ENCODE measurements around the gene CERS5.

CERS5 gene

GRCh38 chr12:50117057-50117622, 50.0 kb downstream of the CERS5 start:
- peaks cover 17% of the 10 kb centered on the region for H3K36me3 ChIP-seq (ENCODE audit: control insufficient read depth, insufficient read depth, low read length)
- no peak overlapping the region for H3K9ac ChIP-seq (ENCODE audit: low read length)
- H3K27ac ChIP-seq (ENCODE audit: low read depth, low read length), result peak overlapping the region; percentile 8
- H3K4me3 ChIP-seq (ENCODE audit: low read length), result peak overlapping the region; percentile 27
- no peaks in the 10 kb centered on the region for H3K27me3 ChIP-seq (ENCODE audit: control insufficient read depth, insufficient read depth, low read length)
- peaks cover 8% of the 10 kb centered on the region for H3K4me1 ChIP-seq (ENCODE audit: control insufficient read depth, insufficient read depth, low read length)

- peak overlapping the region; percentile 95 for H3K27ac ChIP-seq (ENCODE audit: low read depth, low read length)
- H3K4me1 ChIP-seq (ENCODE audit: control insufficient read depth, insufficient read depth, low read length), result peaks cover 8% of the 10 kb centered on the region
- peak overlapping the region; percentile 94 for H3K4me3 ChIP-seq (ENCODE audit: low read length)
- H3K9ac ChIP-seq (ENCODE audit: low read length), result peak overlapping the region; percentile 89
- H3K27me3 ChIP-seq (ENCODE audit: control insufficient read depth, insufficient read depth, low read length), result no peaks in the 10 kb centered on the region
- peaks cover 2% of the 10 kb centered on the region for H3K36me3 ChIP-seq (ENCODE audit: control insufficient read depth, insufficient read depth, low read length)
Measured at GRCh38 chr12:50112456-50113218, 54.5 kb downstream of the CERS5 start.

- Histone ChIP-seq H3K27me3 (ENCODE audit: control insufficient read depth, insufficient read depth, low read length) (no peaks in the 10 kb centered on the region), H3K27ac (ENCODE audit: low read depth, low read length) (peak within 1 kb of the TSS; percentile 95), H3K9ac (ENCODE audit: low read length) (peak within 1 kb of the TSS; percentile 89), H3K4me1 (ENCODE audit: control insufficient read depth, insufficient read depth, low read length) (peaks cover 6% of the 10 kb centered on the region), H3K36me3 (ENCODE audit: control insufficient read depth, insufficient read depth, low read length) (no peaks in the 10 kb centered on the region), H3K4me3 (ENCODE audit: low read length) (peak within 1 kb of the TSS; percentile 94)
Measured at GRCh38 chr12:50111693-50112455, 55.3 kb downstream of the CERS5 start, which contains the start of gene COX14. COX14 (plus strand) TSS chr12:50112236; CDS start chr12:50120044, 7,808 bp downstream.

GRCh38 chr12:50111395-50111692, 55.8 kb downstream of the CERS5 start:
- no peak overlapping the region for H3K9ac ChIP-seq (ENCODE audit: low read length)
- peak overlapping the region; percentile 42 for H3K27ac ChIP-seq (ENCODE audit: low read depth, low read length)
- peak overlapping the region; percentile 57 for H3K4me3 ChIP-seq (ENCODE audit: low read length)
- peaks cover 4% of the 10 kb centered on the region for H3K4me1 ChIP-seq (ENCODE audit: control insufficient read depth, insufficient read depth, low read length)
- H3K36me3 ChIP-seq (ENCODE audit: control insufficient read depth, insufficient read depth, low read length), result no peaks in the 10 kb centered on the region
- H3K27me3 ChIP-seq (ENCODE audit: control insufficient read depth, insufficient read depth, low read length), result no peaks in the 10 kb centered on the region

GRCh38 chr12:50110762-50111351, 56.3 kb downstream of the CERS5 start:
- Histone ChIP-seq H3K4me3 (ENCODE audit: low read length) (peak overlapping the region; percentile 35), H3K4me1 (ENCODE audit: control insufficient read depth, insufficient read depth, low read length) (peaks cover 4% of the 10 kb centered on the region), H3K36me3 (ENCODE audit: control insufficient read depth, insufficient read depth, low read length) (no peaks in the 10 kb centered on the region), H3K27ac (ENCODE audit: low read depth, low read length) (peak overlapping the region; percentile 41), H3K9ac (ENCODE audit: low read length) (no peak overlapping the region), H3K27me3 (ENCODE audit: control insufficient read depth, insufficient read depth, low read length) (no peaks in the 10 kb centered on the region)

GRCh38 chr12:50110127-50110761, 56.9 kb downstream of the CERS5 start:
- Histone ChIP-seq H3K36me3 (ENCODE audit: control insufficient read depth, insufficient read depth, low read length) (no peaks in the 10 kb centered on the region), H3K27me3 (ENCODE audit: control insufficient read depth, insufficient read depth, low read length) (no peaks in the 10 kb centered on the region), H3K4me1 (ENCODE audit: control insufficient read depth, insufficient read depth, low read length) (peaks cover 4% of the 10 kb centered on the region), H3K9ac (ENCODE audit: low read length) (no peak overlapping the region), H3K4me3 (ENCODE audit: low read length) (peak overlapping the region; percentile 35), H3K27ac (ENCODE audit: low read depth, low read length) (peak overlapping the region; percentile 41)

GRCh38 chr12:50109319-50109718, 57.9 kb downstream of the CERS5 start:
- no peak overlapping the region for H3K27ac ChIP-seq (ENCODE audit: low read depth, low read length)
- H3K9ac ChIP-seq (ENCODE audit: low read length), result no peak overlapping the region
- H3K27me3 ChIP-seq (ENCODE audit: control insufficient read depth, insufficient read depth, low read length), result no peaks in the 10 kb centered on the region
- no peaks in the 10 kb centered on the region for H3K36me3 ChIP-seq (ENCODE audit: control insufficient read depth, insufficient read depth, low read length)
- H3K4me1 ChIP-seq (ENCODE audit: control insufficient read depth, insufficient read depth, low read length), result peaks cover 4% of the 10 kb centered on the region
- H3K4me3 ChIP-seq (ENCODE audit: low read length), result no peak overlapping the region

- Histone ChIP-seq H3K4me3 (ENCODE audit: low read length) (no peak overlapping the region), H3K27me3 (ENCODE audit: control insufficient read depth, insufficient read depth, low read length) (no peaks in the 10 kb centered on the region), H3K4me1 (ENCODE audit: control insufficient read depth, insufficient read depth, low read length) (peaks cover 3% of the 10 kb centered on the region), H3K27ac (ENCODE audit: low read depth, low read length) (no peak overlapping the region), H3K36me3 (ENCODE audit: control insufficient read depth, insufficient read depth, low read length) (no peaks in the 10 kb centered on the region), H3K9ac (ENCODE audit: low read length) (no peak overlapping the region)
Measured at GRCh38 chr12:50107416-50108268, 59.5 kb downstream of the CERS5 start.

GRCh38 chr12:50106907-50107306, 60.3 kb downstream of the CERS5 start:
- H3K4me1 ChIP-seq (ENCODE audit: control insufficient read depth, insufficient read depth, low read length), result peaks cover 3% of the 10 kb centered on the region
- H3K36me3 ChIP-seq (ENCODE audit: control insufficient read depth, insufficient read depth, low read length), result no peaks in the 10 kb centered on the region
- no peaks in the 10 kb centered on the region for H3K27me3 ChIP-seq (ENCODE audit: control insufficient read depth, insufficient read depth, low read length)
- no peak overlapping the region for H3K27ac ChIP-seq (ENCODE audit: low read depth, low read length)
- H3K9ac ChIP-seq (ENCODE audit: low read length), result no peak overlapping the region
- no peak overlapping the region for H3K4me3 ChIP-seq (ENCODE audit: low read length)

- H3K36me3 ChIP-seq (ENCODE audit: control insufficient read depth, insufficient read depth, low read length), result no peaks in the 10 kb centered on the region
- H3K4me3 ChIP-seq (ENCODE audit: low read length), result no peak overlapping the region
- no peaks in the 10 kb centered on the region for H3K27me3 ChIP-seq (ENCODE audit: control insufficient read depth, insufficient read depth, low read length)
- H3K27ac ChIP-seq (ENCODE audit: low read depth, low read length), result no peak overlapping the region
- no peak overlapping the region for H3K9ac ChIP-seq (ENCODE audit: low read length)
- peaks cover 3% of the 10 kb centered on the region for H3K4me1 ChIP-seq (ENCODE audit: control insufficient read depth, insufficient read depth, low read length)
Measured at GRCh38 chr12:50105913-50106450, 61.2 kb downstream of the CERS5 start.

Data from rectal smooth muscle tissue (tissue), 1 donor.